ENCODE measurements around the gene TRPV2. TPM values are rescaled to one million over a fixed set of nuclear protein-coding genes. Genes with fewer than 3 reads are reported as not detected.

TRPV2 gene
- total RNA-seq, 1 experiment from 2014 or later, result 1.0 TPM

DNA sequence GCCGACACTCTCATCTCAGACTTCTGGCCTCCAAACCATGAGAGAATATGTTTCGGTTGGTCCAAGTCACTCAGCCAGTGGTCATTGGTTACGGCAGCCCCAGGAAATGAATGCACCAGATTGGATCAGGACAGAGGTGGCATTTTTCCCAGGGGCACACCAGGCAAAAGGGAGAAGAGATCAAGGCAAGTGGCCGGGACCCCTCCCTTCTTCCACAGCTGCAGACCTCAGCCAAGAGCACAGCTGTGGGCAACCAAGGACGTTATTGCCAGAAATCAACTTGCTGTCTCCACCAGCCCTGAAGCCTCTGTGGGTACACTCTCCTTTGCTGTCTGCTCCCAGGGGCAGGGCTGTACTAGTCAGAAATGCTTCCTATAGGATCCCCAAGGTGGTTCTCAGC lies 55.9 kb downstream of the TRPV2 start:
- Histone ChIP-seq H2BK15ac (ENCODE audit: low read depth, low read length) (no peak overlapping the region), H3K79me2 (ENCODE audit: insufficient read depth, low read length) (no peaks in the 10 kb centered on the region; the same call in 1 of the 2 replicates), H4K91ac (ENCODE audit: insufficient read length, low read depth, low read length) (no peak overlapping the region), H4K5ac (ENCODE audit: insufficient read length, low read depth, low read length) (no peak overlapping the region), H2BK120ac (ENCODE audit: low read depth, low read length, poor library complexity, severe bottlenecking) (no peak overlapping the region), H3K4ac (ENCODE audit: low read depth, low read length) (no peak overlapping the region), H3K79me1 (ENCODE audit: insufficient read depth, low read depth, low read length, poor library complexity, severe bottlenecking) (no peaks in the 10 kb centered on the region), H3K9me3 (ENCODE audit: control insufficient read depth, low read depth, low read length) (no peaks in the 10 kb centered on the region), H2AFZ (ENCODE audit: low read length) (no peak overlapping the region), H3K18ac (ENCODE audit: insufficient read length, low read depth, low read length) (no peak overlapping the region), H2BK20ac (ENCODE audit: low read depth, low read length, poor library complexity, severe bottlenecking) (no peak overlapping the region), H3K4me2 (ENCODE audit: insufficient read depth, insufficient read length, low read length) (no peak overlapping the region), H4K8ac (replicated peaks; ENCODE audit: insufficient read length, low read depth, low read length) (no peak overlapping the region), H3T11ph (ENCODE audit: low read length) (no peak overlapping the region), H2BK5ac (ENCODE audit: insufficient read length, low read length) (no peak overlapping the region), H3K9ac (ENCODE audit: extremely low read depth, insufficient read length, low read length) (no peak overlapping the region), H3K27ac (ENCODE audit: insufficient read length, low read depth, low read length) (no peak overlapping the region), H2AK5ac (ENCODE audit: insufficient read length, low read length) (no peak overlapping the region), H2BK12ac (ENCODE audit: insufficient read length, low read depth, low read length) (no peak overlapping the region), H3K4me1 (ENCODE audit: insufficient read depth, low read length) (no peaks in the 10 kb centered on the region), H3K23me2 (ENCODE audit: insufficient read length, low read depth, low read length, poor library complexity, severe bottlenecking) (no peaks in the 10 kb centered on the region), H3K56ac (ENCODE audit: insufficient read length, low read depth, low read length) (no peak overlapping the region), H3K14ac (ENCODE audit: insufficient read depth, low read length) (no peak overlapping the region), H3K23ac (ENCODE audit: insufficient read length, low read depth, low read length) (no peak overlapping the region), H4K20me1 (ENCODE audit: control insufficient read depth, insufficient read depth, insufficient read length) (no peaks in the 10 kb centered on the region), H3K27me3 (ENCODE audit: insufficient read depth, low read length) (no peaks in the 10 kb centered on the region)
- H3K4me1 Mint-ChIP-seq, result peaks cover 29 to 36% of the 10 kb centered on the region in 2 experiments
- peaks cover 3 to 5% (median 4%) of the 10 kb centered on the region in 3 experiments; a peak in 2 of 7 replicates for H3K36me3 Mint-ChIP-seq (ENCODE audit: insufficient read depth in 1 of 3, low read depth in 3 of 3)
- no peaks in the 10 kb centered on the region for H3K27me3 Mint-ChIP-seq (ENCODE audit: low read depth)
- WGBS (ENCODE audit: extremely low coverage, insufficient read length, low lambda C conversion rate), result no CpG with 5 or more reads among the region's 5 CpGs
- no peak overlapping the region for H3K4me3 Mint-ChIP-seq
- DNase-seq, result no peak
- H3K27ac Mint-ChIP-seq, result peak overlapping the region in 2 of 3 experiments; percentile 1 to 38; a peak in 1 of 7 replicates
- no peaks in the 10 kb centered on the region for H3K9me3 Mint-ChIP-seq
- TF ChIP-seq, protein P1, sequence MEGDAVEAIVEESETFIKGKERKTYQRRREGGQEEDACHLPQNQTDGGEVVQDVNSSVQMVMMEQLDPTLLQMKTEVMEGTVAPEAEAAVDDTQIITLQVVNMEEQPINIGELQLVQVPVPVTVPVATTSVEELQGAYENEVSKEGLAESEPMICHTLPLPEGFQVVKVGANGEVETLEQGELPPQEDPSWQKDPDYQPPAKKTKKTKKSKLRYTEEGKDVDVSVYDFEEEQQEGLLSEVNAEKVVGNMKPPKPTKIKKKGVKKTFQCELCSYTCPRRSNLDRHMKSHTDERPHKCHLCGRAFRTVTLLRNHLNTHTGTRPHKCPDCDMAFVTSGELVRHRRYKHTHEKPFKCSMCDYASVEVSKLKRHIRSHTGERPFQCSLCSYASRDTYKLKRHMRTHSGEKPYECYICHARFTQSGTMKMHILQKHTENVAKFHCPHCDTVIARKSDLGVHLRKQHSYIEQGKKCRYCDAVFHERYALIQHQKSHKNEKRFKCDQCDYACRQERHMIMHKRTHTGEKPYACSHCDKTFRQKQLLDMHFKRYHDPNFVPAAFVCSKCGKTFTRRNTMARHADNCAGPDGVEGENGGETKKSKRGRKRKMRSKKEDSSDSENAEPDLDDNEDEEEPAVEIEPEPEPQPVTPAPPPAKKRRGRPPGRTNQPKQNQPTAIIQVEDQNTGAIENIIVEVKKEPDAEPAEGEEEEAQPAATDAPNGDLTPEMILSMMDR (conservative IDR thresholded peaks at IDR 0.05), result no peak
